ENCODE data around the gene BST1.

DNA sequence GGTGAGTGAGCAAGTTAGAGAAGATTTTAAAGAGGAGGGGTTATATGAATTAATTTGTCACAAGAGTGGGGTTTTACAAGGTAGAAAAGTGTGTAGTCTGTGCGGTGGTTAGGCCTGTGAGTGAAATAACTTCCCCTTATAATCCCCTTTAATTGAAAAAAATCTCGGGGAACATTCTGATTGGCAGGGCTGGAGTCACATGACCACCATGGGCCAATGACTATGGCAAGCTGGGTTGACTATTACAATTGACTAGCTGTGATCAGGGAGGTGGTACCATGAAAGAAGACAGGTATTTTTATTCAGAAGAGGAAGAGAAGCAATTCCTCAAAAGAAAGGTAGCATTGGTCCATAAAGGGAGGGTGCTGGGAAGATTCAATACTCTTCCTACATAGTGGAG is 48.3 kb downstream of the BST1 start:
- TF ChIP-seq JUN (IDR thresholded peaks at IDR 0.05; ENCODE audit: low read depth, low read length) (no peak), MAFK (IDR thresholded peaks at IDR 0.05; ENCODE audit: low read depth, low read length) (no peak), E2F6 (IDR thresholded peaks at IDR 0.05) (no peak), HDAC6 (IDR thresholded peaks at IDR 0.05; ENCODE audit: low read depth, low read length) (no peak), JUND (IDR thresholded peaks at IDR 0.05; ENCODE audit: low read length) (no peak), KDM5A (IDR thresholded peaks at IDR 0.05; ENCODE audit: low read length) (no peak), POLR2AphosphoS5 (IDR thresholded peaks at IDR 0.05; ENCODE audit: low read depth, low read length) (no peak)
- TF ChIP-seq, protein P1, sequence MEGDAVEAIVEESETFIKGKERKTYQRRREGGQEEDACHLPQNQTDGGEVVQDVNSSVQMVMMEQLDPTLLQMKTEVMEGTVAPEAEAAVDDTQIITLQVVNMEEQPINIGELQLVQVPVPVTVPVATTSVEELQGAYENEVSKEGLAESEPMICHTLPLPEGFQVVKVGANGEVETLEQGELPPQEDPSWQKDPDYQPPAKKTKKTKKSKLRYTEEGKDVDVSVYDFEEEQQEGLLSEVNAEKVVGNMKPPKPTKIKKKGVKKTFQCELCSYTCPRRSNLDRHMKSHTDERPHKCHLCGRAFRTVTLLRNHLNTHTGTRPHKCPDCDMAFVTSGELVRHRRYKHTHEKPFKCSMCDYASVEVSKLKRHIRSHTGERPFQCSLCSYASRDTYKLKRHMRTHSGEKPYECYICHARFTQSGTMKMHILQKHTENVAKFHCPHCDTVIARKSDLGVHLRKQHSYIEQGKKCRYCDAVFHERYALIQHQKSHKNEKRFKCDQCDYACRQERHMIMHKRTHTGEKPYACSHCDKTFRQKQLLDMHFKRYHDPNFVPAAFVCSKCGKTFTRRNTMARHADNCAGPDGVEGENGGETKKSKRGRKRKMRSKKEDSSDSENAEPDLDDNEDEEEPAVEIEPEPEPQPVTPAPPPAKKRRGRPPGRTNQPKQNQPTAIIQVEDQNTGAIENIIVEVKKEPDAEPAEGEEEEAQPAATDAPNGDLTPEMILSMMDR (IDR thresholded peaks at IDR 0.05; ENCODE audit: control extremely low read depth in 1 of 3, insufficient read depth in 1 of 3, low read depth in 1 of 3, low read length in 3 of 3) = no peak
